ENCODE data around the gene FNTB. TPM values are rescaled to one million over a fixed set of nuclear protein-coding genes. Genes with fewer than 3 reads are reported as not detected.

The FNTB gene
- total RNA-seq, 1 experiment from 2014 or later = 28.1 TPM

DNA sequence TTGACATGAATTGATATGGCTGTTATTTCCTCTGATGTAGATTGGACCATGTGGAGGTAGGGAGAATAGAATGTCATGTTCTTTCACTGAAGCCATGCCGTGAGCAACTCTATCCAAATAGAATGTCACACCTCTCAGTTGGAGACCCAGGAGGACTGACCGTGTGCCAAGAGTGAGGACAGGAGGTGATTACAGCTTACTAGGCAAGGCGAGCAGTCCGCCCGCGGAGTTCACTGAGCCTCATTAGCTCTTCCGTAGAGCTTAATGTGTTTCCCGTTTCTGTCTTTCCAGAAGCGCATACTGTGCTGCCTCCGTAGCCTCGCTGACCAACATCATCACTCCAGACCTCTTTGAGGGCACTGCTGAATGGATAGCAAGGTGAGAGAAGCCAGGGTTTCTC is 45.6 kb downstream of the FNTB start:
- Histone ChIP-seq H2AFZ (ENCODE audit: low read length) (no peak overlapping the region), H3K9me3 (ENCODE audit: low read length) (no peaks in the 10 kb centered on the region), H3K9ac (ENCODE audit: low read length) (no peak overlapping the region), H3K4me2 (ENCODE audit: low read length) (no peak overlapping the region), H3K79me2 (ENCODE audit: low read length) (no peaks in the 10 kb centered on the region), H3F3A (ENCODE audit: low read length, unreplicated experiment) (no peaks in the 10 kb centered on the region), H3K36me3 (ENCODE audit: low read depth, low read length) (peaks cover 27% of the 10 kb centered on the region; the same call in 1 of the 2 replicates), H3K4me1 (ENCODE audit: insufficient read depth, low read length) (no peaks in the 10 kb centered on the region), H3K4me3 (ENCODE audit: low read length) (no peak overlapping the region), H4K20me1 (ENCODE audit: low read length) (no peaks in the 10 kb centered on the region), H3K9me2 (replicated peaks; ENCODE audit: low read length) (no peaks in the 10 kb centered on the region), H3K27ac (ENCODE audit: low read length) (no peak overlapping the region), H3K27me3 (ENCODE audit: low read length) (no peaks in the 10 kb centered on the region)
- intact Hi-C loops (cut with micrococcal nuclease) = no loop called here
- ChIA-PET CTCF (no interaction called here), POLR2A (ENCODE audit: unreplicated experiment) (no interaction called here)
- no TSS peak for BruUV-seq (replicated peaks)
- TF ChIP-seq EZH2 (IDR thresholded peaks at IDR 0.05; ENCODE audit: low read length, unreplicated experiment) = no peak
- TF ChIP-seq EZH2phosphoT487 (IDR thresholded peaks at IDR 0.05; ENCODE audit: borderline replicate concordance, low read length) = no peak
- TF ChIP-seq, protein P1, sequence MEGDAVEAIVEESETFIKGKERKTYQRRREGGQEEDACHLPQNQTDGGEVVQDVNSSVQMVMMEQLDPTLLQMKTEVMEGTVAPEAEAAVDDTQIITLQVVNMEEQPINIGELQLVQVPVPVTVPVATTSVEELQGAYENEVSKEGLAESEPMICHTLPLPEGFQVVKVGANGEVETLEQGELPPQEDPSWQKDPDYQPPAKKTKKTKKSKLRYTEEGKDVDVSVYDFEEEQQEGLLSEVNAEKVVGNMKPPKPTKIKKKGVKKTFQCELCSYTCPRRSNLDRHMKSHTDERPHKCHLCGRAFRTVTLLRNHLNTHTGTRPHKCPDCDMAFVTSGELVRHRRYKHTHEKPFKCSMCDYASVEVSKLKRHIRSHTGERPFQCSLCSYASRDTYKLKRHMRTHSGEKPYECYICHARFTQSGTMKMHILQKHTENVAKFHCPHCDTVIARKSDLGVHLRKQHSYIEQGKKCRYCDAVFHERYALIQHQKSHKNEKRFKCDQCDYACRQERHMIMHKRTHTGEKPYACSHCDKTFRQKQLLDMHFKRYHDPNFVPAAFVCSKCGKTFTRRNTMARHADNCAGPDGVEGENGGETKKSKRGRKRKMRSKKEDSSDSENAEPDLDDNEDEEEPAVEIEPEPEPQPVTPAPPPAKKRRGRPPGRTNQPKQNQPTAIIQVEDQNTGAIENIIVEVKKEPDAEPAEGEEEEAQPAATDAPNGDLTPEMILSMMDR (conservative IDR thresholded peaks at IDR 0.05; ENCODE audit: low read depth, low read length) = no peak
- DNase-seq = no peak
- ATAC-seq = no peak

DNA sequence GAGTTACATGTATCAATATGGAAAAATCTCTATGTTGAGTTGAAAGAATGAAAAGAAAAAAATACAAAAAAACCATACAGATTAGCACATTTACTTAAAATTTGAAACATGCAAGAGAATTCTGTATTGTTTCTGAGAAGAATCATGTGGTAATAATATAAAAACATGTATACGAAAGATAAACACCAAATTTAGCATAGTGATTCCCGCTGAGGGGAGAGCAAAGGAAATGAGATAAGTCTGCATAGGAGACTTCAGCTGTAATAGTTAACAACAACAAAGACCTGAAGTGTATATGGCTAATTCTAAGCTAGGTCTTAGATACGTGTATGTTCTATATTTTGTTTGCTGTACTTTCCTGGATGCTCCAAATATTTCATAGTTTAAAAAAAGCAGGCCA is 46.5 kb downstream of the FNTB start:
- H3K36me3 ChIP-seq (ENCODE audit: low read depth, low read length) = peaks cover 21% of the 10 kb centered on the region; the same call in 1 of the 2 replicates
- no peak for DNase-seq
- no peaks in the 10 kb centered on the region for H3K4me1 ChIP-seq (ENCODE audit: insufficient read depth, low read length)
- ChIA-PET POLR2A (ENCODE audit: unreplicated experiment) (no interaction called here), CTCF (no interaction called here)
- no peak overlapping the region for H3K4me2 ChIP-seq (ENCODE audit: low read length)
- H3F3A ChIP-seq (ENCODE audit: low read length, unreplicated experiment) = no peaks in the 10 kb centered on the region
- intact Hi-C loops (cut with micrococcal nuclease) = no loop called here
- H3K79me2 ChIP-seq (ENCODE audit: low read length) = no peaks in the 10 kb centered on the region
- no peaks in the 10 kb centered on the region for H3K27me3 ChIP-seq (ENCODE audit: low read length)
- no peak overlapping the region for H3K27ac ChIP-seq (ENCODE audit: low read length)
- no TSS peak for BruUV-seq (replicated peaks)
- no peak for ATAC-seq
- no peaks in the 10 kb centered on the region for H4K20me1 ChIP-seq (ENCODE audit: low read length)
- no peak overlapping the region for H3K9ac ChIP-seq (ENCODE audit: low read length)
- no peaks in the 10 kb centered on the region for H3K9me2 ChIP-seq (replicated peaks; ENCODE audit: low read length)
- no peak overlapping the region for H3K4me3 ChIP-seq (ENCODE audit: low read length)
- H3K9me3 ChIP-seq (ENCODE audit: low read length) = no peaks in the 10 kb centered on the region
- H2AFZ ChIP-seq (ENCODE audit: low read length) = no peak overlapping the region
- no peak for TF ChIP-seq EZH2phosphoT487 (IDR thresholded peaks at IDR 0.05; ENCODE audit: borderline replicate concordance, low read length)
- TF ChIP-seq, protein P1 (conservative IDR thresholded peaks at IDR 0.05; ENCODE audit: low read depth, low read length) = no peak
- TF ChIP-seq EZH2 (IDR thresholded peaks at IDR 0.05; ENCODE audit: low read length, unreplicated experiment) = no peak

DNA sequence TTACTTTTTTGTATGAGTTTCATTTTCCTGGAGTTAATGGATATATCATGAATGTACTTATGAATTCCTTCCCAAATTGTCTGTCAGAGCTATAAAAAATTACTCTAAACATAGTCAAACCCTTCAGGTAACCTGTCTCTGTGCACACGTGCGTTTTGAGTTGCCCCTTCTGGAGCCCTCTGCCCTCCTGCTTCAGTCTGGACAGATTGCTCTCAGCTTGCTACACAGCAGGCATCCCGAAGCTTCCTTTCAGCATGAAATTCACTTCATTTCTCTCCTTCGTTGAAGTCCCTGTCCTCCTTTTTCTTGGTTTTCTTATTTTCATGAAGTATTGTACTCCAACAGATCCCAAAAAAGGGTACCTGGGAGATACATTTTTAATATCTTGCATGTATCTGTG is 47.3 kb downstream of the FNTB start:
- no peaks in the 10 kb centered on the region for H3F3A ChIP-seq (ENCODE audit: low read length, unreplicated experiment)
- no peak overlapping the region for H3K27ac ChIP-seq (ENCODE audit: low read length)
- no peak overlapping the region for H3K4me3 ChIP-seq (ENCODE audit: low read length)
- H4K20me1 ChIP-seq (ENCODE audit: low read length) = no peaks in the 10 kb centered on the region
- ChIA-PET CTCF (no interaction called here), POLR2A (ENCODE audit: unreplicated experiment) (no interaction called here)
- no peak overlapping the region for H3K9ac ChIP-seq (ENCODE audit: low read length)
- no peaks in the 10 kb centered on the region for H3K9me2 ChIP-seq (replicated peaks; ENCODE audit: low read length)
- DNase-seq (no peak), ATAC-seq (no peak)
- H3K27me3 ChIP-seq (ENCODE audit: low read length) = no peaks in the 10 kb centered on the region
- no peak overlapping the region for H2AFZ ChIP-seq (ENCODE audit: low read length)
- BruUV-seq (replicated peaks) = no TSS peak
- H3K4me1 ChIP-seq (ENCODE audit: insufficient read depth, low read length) = no peaks in the 10 kb centered on the region
- H3K36me3 ChIP-seq (ENCODE audit: low read depth, low read length) = peaks cover 16% of the 10 kb centered on the region; the same call in 1 of the 2 replicates
- H3K9me3 ChIP-seq (ENCODE audit: low read length) = no peaks in the 10 kb centered on the region
- H3K4me2 ChIP-seq (ENCODE audit: low read length) = no peak overlapping the region
- intact Hi-C loops (cut with micrococcal nuclease) = no loop called here
- H3K79me2 ChIP-seq (ENCODE audit: low read length) = no peaks in the 10 kb centered on the region
- TF ChIP-seq, protein P1 (conservative IDR thresholded peaks at IDR 0.05; ENCODE audit: low read depth, low read length) = no peak
- TF ChIP-seq EZH2phosphoT487 (IDR thresholded peaks at IDR 0.05; ENCODE audit: borderline replicate concordance, low read length) = no peak
- TF ChIP-seq EZH2 (IDR thresholded peaks at IDR 0.05; ENCODE audit: low read length, unreplicated experiment) = no peak

All from PC-3 (cell line).